ENCODE measurements around the gene TNFRSF19. TPM values are rescaled to one million over a fixed set of nuclear protein-coding genes. Genes with fewer than 3 reads are reported as not detected.

Gene TNFRSF19
- total and polyA plus RNA-seq, 10 of the 15 experiments (the other 5 are each of a cell fraction or from before 2014, with no cell fraction given), result 16.4 to 46.2 (median 35.4) TPM

Other genes starting within 250 kb of the TNFRSF19 start
- 74.9 and 79.5 TPM in 2 replicates for gene SACS, start 136.7 kb upstream of the TNFRSF19 start, total RNA-seq (2014; rRNA removed)
- 60.9 and 61.7 TPM in 2 replicates for gene SACS, start 136.7 kb upstream of the TNFRSF19 start, total RNA-seq (2014; rRNA removed; fragmentation: Illumina TruSeq; extraction: Trizol)
- 50.0 and 55.0 TPM in 2 replicates for gene SACS, start 136.7 kb upstream of the TNFRSF19 start, total RNA-seq (2021)
- gene SACS, start 136.7 kb upstream of the TNFRSF19 start, polyA plus RNA-seq (2011; rRNA removed), result 21.4 and 32.6 TPM in 2 replicates
- gene SACS, start 136.7 kb upstream of the TNFRSF19 start, polyA plus RNA-seq (2014; fragmentation: Illumina TruSeq; extraction: Trizol), result 37.7 and 46.9 TPM in 2 replicates
- 10 to 100 TPM in 1 of 2 experiments, 1 to 10 TPM in 1; 9.9 to 15.2 TPM for gene SACS, start 136.7 kb upstream of the TNFRSF19 start, polyA plus RNA-seq (2014; fragmentation: Nextera tagmentation; extraction: Ambion mirVana)
- 17.8 and 22.8 TPM in 2 replicates for gene SACS, start 136.7 kb upstream of the TNFRSF19 start, polyA plus RNA-seq (2014; rRNA removed)
- 10 to 100 TPM; 14.5 to 16.0 TPM for gene SACS, start 136.7 kb upstream of the TNFRSF19 start, polyA plus RNA-seq (2016; fragmentation: Nextera tagmentation; extraction: Ambion mirVana)

Data from GM12878 (cell line).